HUDEP-2 (cell line): ENCODE data around the gene CCDC121.
A peak's percentile ranks its signal among the peaks of the same experiment; 100 is the strongest.

Experiments
- DNase-seq, 76 experiments: peaks; one replicate each; lab custom pipeline; 2025; ENCODE audit not compliant: unreplicated experiment in 76 of 76; lab: John Stamatoyannopoulos, UW

CCDC121 gene

GRCh38 chr2:27583390-27583915 lies 45.4 kb downstream of the CCDC121 start:
- peak in 1 of 76 experiments; percentile 29 for DNase-seq

- peak in 74 of 76 experiments; percentile 19 to 91 (median 82) for DNase-seq
Observed at GRCh38 chr2:27582695-27583389, 46.0 kb downstream of the CCDC121 start, which contains the start of gene ZNF512. ZNF512 (plus strand) TSS chr2:27583042; CDS start chr2:27583113, 71 bp downstream.

GRCh38 chr2:27582129-27582694 lies 46.6 kb downstream of the CCDC121 start:
- DNase-seq: peak in 3 of 76 experiments; percentile 6 to 29 (median 11)

DNA sequence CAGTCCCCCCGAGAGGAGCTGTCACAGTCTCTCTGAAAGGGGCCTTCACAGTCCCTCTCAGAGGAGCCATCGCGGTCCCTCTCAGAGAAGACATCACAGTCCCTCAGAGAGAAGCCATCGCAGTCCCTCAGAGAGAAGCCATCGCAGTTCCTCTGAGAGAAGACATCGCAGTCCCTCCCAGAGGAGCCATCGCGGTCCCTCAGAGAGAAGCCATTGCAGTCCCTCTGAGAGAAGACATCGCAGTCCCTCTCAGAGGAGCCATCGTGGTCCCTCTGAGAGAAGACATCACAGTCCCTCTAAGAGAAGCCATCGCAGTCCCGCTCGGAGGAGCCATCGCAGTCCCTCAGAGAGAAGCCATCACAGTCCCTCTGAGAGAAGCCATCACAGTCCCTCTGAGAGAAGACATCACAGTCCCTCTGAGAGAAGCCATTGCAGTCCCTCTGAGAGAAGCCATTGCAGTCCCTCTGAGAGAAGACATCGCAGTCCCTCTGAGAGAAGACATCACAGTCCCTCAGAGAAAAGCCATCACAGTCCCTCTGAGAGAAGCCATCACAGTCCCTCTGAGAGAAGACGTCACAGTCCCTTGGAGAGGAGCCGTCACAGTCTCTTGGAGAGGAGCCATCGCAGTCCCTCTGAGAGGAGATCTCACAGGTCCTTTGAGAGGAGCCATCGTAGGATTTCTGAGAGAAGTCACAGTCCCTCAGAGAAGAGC lies 47.2 kb downstream of the CCDC121 start:
- peak in 8 of 76 experiments; percentile 1 to 14 (median 5) for DNase-seq
